Kidney (tissue), 14 donors: ENCODE data around the gene SLC30A2. TPM values are rescaled to one million over a fixed set of nuclear protein-coding genes. Genes with fewer than 3 reads are reported as not detected.

Experiments used
- DNase-seq, 5 donors: peaks; one replicate each; pipeline ENCODE4 v3.0.0-alpha.2; 2013 to 2020
- FAIRE-seq: peaks from 2 replicates; lab custom pipeline; 2012; peaks lifted over from hg19 to GRCh38; lab: Jason Lieb, UNC
- H3K27ac ChIP-seq, 2 donors: one replicate each; pipeline ENCODE4 v1.7.0; 2013; ENCODE audit warnings: low read depth in 2 of 2, low read length in 2 of 2, inconsistent platforms in 1 of 2
- H3K27me3 ChIP-seq: one replicate; pipeline ENCODE4 v1.7.1; 2013; ENCODE audit warnings: low read length, inconsistent platforms; ENCODE audit not compliant: control insufficient read depth, insufficient read depth
- H3K36me3 ChIP-seq, 3 donors: one replicate each; pipeline versions ENCODE4 v1.7.0 to v1.7.1; 2013; ENCODE audit warnings: low read length in 3 of 3, control low read depth in 1 of 3, inconsistent platforms in 1 of 3; ENCODE audit not compliant: insufficient read depth in 3 of 3, control insufficient read depth in 2 of 3
- H3K4me1 ChIP-seq, 3 donors: one replicate each; pipeline versions ENCODE4 v1.7.0 to v1.7.1; 2013; ENCODE audit warnings: low read length in 3 of 3, inconsistent platforms in 1 of 3, low read depth in 1 of 3; ENCODE audit not compliant: control insufficient read depth in 2 of 3, insufficient read depth in 2 of 3
- H3K4me3 ChIP-seq, 3 donors: one replicate each; pipeline versions ENCODE4 v1.7.0 to v1.8.1; 2013; ENCODE audit warnings: low read length in 3 of 3, control low read depth in 1 of 3, inconsistent platforms in 1 of 3
- H3K9ac ChIP-seq, 3 donors: one replicate each; pipeline versions ENCODE4 v1.7.0 to v1.7.1; 2013; ENCODE audit warnings: low read length in 3 of 3, control low read depth in 1 of 3, inconsistent platforms in 1 of 3
- H3K9me3 ChIP-seq, 3 donors: one replicate each; pipeline versions ENCODE4 v1.7.0 to v1.7.1; 2013; ENCODE audit warnings: low read length in 3 of 3, control low read depth in 1 of 3, inconsistent platforms in 1 of 3; ENCODE audit not compliant: control insufficient read depth in 2 of 3, insufficient read depth in 1 of 3
- CTCF ChIP-seq: IDR thresholded peaks from 3 replicates; pipeline ENCODE4 v1.5.1; 2012; ENCODE audit warnings: mild to moderate bottlenecking, moderate library complexity, borderline replicate concordance; ENCODE audit not compliant: insufficient read depth; ENCODE audit errors: extremely low read depth
- intact Hi-C: fragments of 100-400 bp; cut with DNase I; formaldehyde crosslinking; loops from one replicate; pipeline ENCODE4 v1.11.1; 2022
- polyA plus RNA-seq: library from polyadenylated mRNA; stranded (reverse); fragments of 350-450 nt; fragmentation: Illumina TruSeq; extraction: RNeasy Lipid Tissue Mini Kit (QIAGEN cat#74804); gene quantifications from one replicate; pipeline ENCODE4 v1.2.3, GENCODE V29; 2014; ENCODE audit warnings: low read depth, low replicate concordance; ENCODE audit not compliant: insufficient read depth
- total RNA-seq: library from RNA; stranded (reverse); fragmentation: NEBNext Ultra II Directional; extraction: Animal tissue kit (Norgen Biotek cat#: 25700); gene quantifications from one replicate; pipeline ENCODE4 v1.2.1, GENCODE V29; 2021
- donor health status: control.
- donor health status: control.
- donor health status: control.
- donor health status: control.
- donor health status: control.
- donor health status: DM: yes; HTN: yes; CAD: no.
- donor health status: Normal renal cell carcinoma (clear cell type).

SLC30A2 gene
- total and polyA plus RNA-seq, 2 donors from 2014 or later: 26.8 to 34.4 TPM

GRCh38 chr1:26049531-26050247 is 3.8 kb upstream of the SLC30A2 start:
- peaks cover 16% of the 10 kb centered on the region for H3K27me3 ChIP-seq
- no peak for FAIRE-seq
- no peak overlapping the region for H3K4me3 ChIP-seq
- H3K9me3 ChIP-seq: no peaks in the 10 kb centered on the region
- intact Hi-C loops: no loop called here
- peak in 3 of 5 donors; percentile 16 to 84 (median 48) for DNase-seq
- no peak for TF ChIP-seq CTCF
- no peak overlapping the region for H3K9ac ChIP-seq
- peaks cover 0 to 2% (median 0%) of the 10 kb centered on the region in 3 donors for H3K36me3 ChIP-seq
- H3K4me1 ChIP-seq: peaks cover 0 to 11% (median 5%) of the 10 kb centered on the region in 3 donors
- H3K27ac ChIP-seq: peak overlapping the region; percentile 26 to 65

- FAIRE-seq (no peak), DNase-seq (no peak)
- intact Hi-C loops: no loop called here
- peaks cover 0 to 5% (median 0%) of the 10 kb centered on the region in 3 donors for H3K36me3 ChIP-seq
- TF ChIP-seq CTCF: no peak
- H3K9ac ChIP-seq: no peak overlapping the region
- no peaks in the 10 kb centered on the region for H3K9me3 ChIP-seq
- H3K4me1 ChIP-seq: peaks cover 0 to 11% (median 8%) of the 10 kb centered on the region in 3 donors
- H3K4me3 ChIP-seq: peak overlapping the region in 2 of 3 donors; percentile 61 to 64
- no peak overlapping the region for H3K27ac ChIP-seq
- H3K27me3 ChIP-seq: peaks cover 23% of the 10 kb centered on the region
Observed at GRCh38 chr1:26047278-26047874, 1.5 kb upstream of the SLC30A2 start.

- TF ChIP-seq CTCF: no peak
- H3K9me3 ChIP-seq: no peaks in the 10 kb centered on the region
- DNase-seq (peak in 2 of 5 donors; percentile 16 to 56), FAIRE-seq (no peak)
- H3K9ac ChIP-seq: peak overlapping the region in 1 of 3 donors; percentile 24
- peak overlapping the region in 1 of 2 donors; percentile 72 for H3K27ac ChIP-seq
- peaks cover 0 to 11% (median 8%) of the 10 kb centered on the region in 3 donors for H3K4me1 ChIP-seq
- H3K27me3 ChIP-seq: peaks cover 23% of the 10 kb centered on the region
- H3K4me3 ChIP-seq: peak overlapping the region in 2 of 3 donors; percentile 61 to 64
- intact Hi-C loops: no loop called here
- H3K36me3 ChIP-seq: peaks cover 0 to 5% (median 0%) of the 10 kb centered on the region in 3 donors
Observed at GRCh38 chr1:26046246-26047095, 553 bp upstream of the SLC30A2 start.
